HEK293T (cell line): ENCODE results near the gene TBL1XR1.

Experiments used
- ARNT ChIP-seq: fragments of 450-650 bp; IDR thresholded peaks from 2 replicates; pipeline ENCODE4 v1.6.1; 2017; ENCODE audit warnings: mild to moderate bottlenecking
- BHLHE40 ChIP-seq: fragments of 450-650 bp; IDR thresholded peaks from 2 replicates; pipeline ENCODE4 v1.6.1; 2016; ENCODE audit warnings: mild to moderate bottlenecking, moderate library complexity, borderline replicate concordance
- CTBP1 ChIP-seq: fragments of 450-650 bp; IDR thresholded peaks from 2 replicates; pipeline ENCODE4 v1.6.1; 2016; ENCODE audit warnings: borderline replicate concordance
- FOXA1 ChIP-seq: fragments of 450-650 bp; IDR thresholded peaks from 2 replicates; pipeline ENCODE4 v1.6.1; 2016; ENCODE audit warnings: mild to moderate bottlenecking
- FOXK2 ChIP-seq: fragments of 450-650 bp; IDR thresholded peaks from 2 replicates; pipeline ENCODE4 v1.6.1; 2016; ENCODE audit warnings: mild to moderate bottlenecking
- FOXM1 ChIP-seq: fragments of 450-650 bp; IDR thresholded peaks from 2 replicates; pipeline ENCODE4 v1.6.1; 2017; ENCODE audit warnings: mild to moderate bottlenecking, borderline replicate concordance
- HDGF ChIP-seq: fragments of 450-650 bp; IDR thresholded peaks from 2 replicates; pipeline ENCODE4 v1.6.1; 2017; ENCODE audit warnings: antibody characterized with exemption, borderline replicate concordance
- L3MBTL2 ChIP-seq: fragments of 450-650 bp; conservative IDR thresholded peaks from 2 replicates; pipeline ENCODE4 v1.6.1; 2016; ENCODE audit warnings: mild to moderate bottlenecking
- LEF1 ChIP-seq: fragments of 450-650 bp; IDR thresholded peaks from 2 replicates; pipeline ENCODE4 v1.6.1; 2017; ENCODE audit warnings: mild to moderate bottlenecking, borderline replicate concordance
- PKNOX1 ChIP-seq: fragments of 450-650 bp; IDR thresholded peaks from 2 replicates; pipeline ENCODE4 v1.6.1; 2016
- SP1 ChIP-seq: fragments of 450-650 bp; IDR thresholded peaks from 2 replicates; pipeline ENCODE4 v1.6.1; 2017
- SUZ12 ChIP-seq: fragments of 450-650 bp; IDR thresholded peaks from 2 replicates; pipeline ENCODE4 v1.6.1; 2016; ENCODE audit warnings: mild to moderate bottlenecking
- TARDBP ChIP-seq: fragments of 450-650 bp; IDR thresholded peaks from 2 replicates; pipeline ENCODE4 v1.6.1; 2016
- ZNF384 ChIP-seq: fragments of 450-650 bp; IDR thresholded peaks from 2 replicates; pipeline ENCODE4 v1.6.1; 2016

DNA sequence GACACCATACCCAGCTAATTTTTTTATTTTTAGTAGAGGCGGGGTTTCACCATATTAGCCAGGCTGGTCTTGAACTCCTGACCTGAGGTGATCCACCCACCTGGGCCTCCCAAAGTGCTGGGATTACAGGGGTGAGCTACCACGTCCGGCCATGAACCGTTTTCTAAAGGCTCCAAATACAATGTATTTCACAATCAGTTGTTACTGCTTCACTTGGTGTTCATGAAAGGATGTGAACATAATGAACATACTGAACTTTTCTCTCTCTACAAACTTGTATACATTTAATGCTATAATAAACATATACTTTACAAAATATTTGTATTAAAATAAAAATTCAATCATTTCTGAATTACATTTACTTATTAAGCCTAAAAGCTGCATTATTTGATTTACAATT is 28.9 kb downstream of the TBL1XR1 start:
- no peak for TF ChIP-seq SP1
- TF ChIP-seq FOXK2 = no peak
- no peak for TF ChIP-seq PKNOX1
- TF ChIP-seq FOXA1 = no peak
- no peak for TF ChIP-seq BHLHE40
- no peak for TF ChIP-seq HDGF
- no peak for TF ChIP-seq LEF1
- TF ChIP-seq ZNF384 = no peak
- TF ChIP-seq TARDBP = no peak
- TF ChIP-seq FOXM1 = no peak
- TF ChIP-seq SUZ12 = no peak
- TF ChIP-seq ARNT = no peak
- TF ChIP-seq L3MBTL2 = no peak
- TF ChIP-seq CTBP1 = no peak
